8988T (cell line): Measurements from ENCODE around the gene NUDT16L1.

ENCODE experiments used
- DNase-seq: peaks from one replicate; pipeline ENCODE4 v3.0.0; 2011

NUDT16L1 gene

GRCh38 chr16:4664538-4665418, 28.6 kb upstream of the NUDT16L1 start:
- DNase-seq, result no peak

DNA sequence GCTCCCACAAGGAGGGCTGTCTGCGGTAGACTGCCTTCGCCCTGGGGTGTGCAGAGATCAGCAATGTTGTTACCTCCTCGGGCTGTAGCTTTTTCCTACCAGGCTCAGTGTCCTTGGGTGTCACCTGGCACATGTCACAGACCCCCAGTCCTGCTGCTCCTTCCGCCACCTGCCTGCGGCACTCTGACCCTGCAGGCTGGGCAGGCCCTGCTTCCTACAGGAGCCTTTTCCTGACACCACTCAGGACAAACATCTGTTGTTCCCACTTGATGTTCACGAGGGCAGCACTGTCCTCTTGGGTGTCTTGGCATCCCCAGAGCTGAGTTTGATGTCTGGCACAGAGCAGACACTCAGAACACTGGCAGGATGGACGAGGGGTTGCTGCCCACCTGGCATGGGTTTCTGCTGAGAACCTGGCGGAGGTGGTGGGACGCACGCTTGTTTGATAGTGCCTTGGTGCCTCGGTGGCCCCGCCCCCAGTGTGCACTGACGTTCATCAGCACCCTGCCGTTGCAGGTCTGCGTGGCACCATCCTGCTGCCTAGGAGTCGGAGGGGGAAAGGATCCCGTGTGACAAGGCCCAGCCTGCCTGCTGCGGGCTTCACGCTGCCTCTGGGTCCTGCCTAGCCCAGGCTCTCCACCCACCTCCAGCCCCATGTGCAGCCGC, 26.7 kb upstream of the NUDT16L1 start:
- no peak for DNase-seq

DNA sequence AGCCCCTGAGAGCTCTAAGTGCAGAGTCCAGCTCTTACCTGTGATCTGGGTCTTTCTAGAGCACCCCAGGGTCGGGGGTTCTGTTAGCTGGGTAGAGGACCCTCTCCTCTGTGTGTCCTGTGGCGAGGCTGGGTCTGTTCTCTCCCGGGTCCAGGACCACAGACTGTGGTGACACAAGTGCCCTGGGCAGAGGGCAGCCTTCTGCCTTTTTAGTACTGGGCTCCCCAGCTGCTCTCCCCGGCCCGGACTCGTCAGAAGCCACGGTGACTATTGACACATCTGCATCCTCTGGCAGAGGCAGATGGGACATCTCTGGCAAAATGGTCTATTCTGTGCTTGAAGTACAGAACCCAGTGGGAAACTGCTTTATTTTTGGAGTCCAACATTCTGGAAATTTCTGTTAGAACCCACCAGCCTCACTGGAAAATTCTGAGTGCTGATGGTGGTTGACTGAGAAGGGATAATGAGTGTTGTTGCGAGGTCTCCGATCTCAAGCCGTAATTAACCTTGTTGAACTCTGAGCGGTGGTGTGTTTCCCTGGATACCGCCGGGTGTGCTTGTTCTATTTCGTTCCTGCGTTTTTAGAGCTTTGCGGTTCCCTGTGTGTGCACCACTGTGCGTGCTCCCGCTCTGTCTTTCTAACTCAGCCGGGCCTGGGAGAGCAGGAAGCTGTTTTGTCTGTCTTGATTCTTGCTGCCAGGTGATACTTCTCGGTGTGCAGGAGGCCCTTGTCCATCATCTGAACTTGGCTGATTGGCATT, 26.0 kb upstream of the NUDT16L1 start:
- DNase-seq, result no peak

- DNase-seq, result no peak
These were observed 24.9 kb upstream of the NUDT16L1 start for GRCh38 chr16:4668313-4668960.

DNA sequence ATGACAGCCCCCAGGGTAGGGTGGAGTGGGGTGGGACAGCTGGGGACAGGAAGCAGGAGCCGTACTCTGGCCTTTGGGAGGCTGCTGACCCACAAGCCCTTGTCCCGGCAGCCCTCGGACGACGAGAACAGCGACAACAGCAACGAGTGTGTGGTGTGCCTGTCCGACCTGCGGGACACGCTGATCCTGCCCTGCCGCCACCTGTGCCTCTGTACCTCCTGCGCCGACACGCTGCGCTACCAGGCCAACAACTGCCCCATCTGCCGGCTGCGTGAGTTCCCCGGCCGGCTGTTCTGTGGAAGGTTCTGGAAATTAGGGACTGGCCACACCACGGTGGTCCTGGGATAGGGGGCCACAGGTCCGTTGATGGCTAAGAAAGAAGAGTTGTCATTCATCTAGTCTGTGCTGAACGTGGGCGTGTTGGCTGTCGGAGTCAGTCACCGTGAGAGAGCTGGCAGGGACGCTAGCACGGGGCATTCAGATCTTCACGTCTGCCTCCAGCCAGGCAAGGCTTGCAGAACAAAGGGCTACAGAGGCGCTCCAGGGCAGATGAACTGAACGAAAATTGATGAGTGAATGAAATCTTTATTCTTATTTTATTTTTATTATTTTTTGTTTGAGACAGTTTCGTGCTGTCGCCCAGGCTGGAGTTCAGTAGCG, 19.8 kb upstream of the NUDT16L1 start:
- DNase-seq, result no peak

- DNase-seq, result no peak
These were observed 18.3 kb upstream of the NUDT16L1 start for GRCh38 chr16:4674926-4675530.

- DNase-seq, result no peak
These were observed 17.2 kb upstream of the NUDT16L1 start for GRCh38 chr16:4675864-4676786.

DNA sequence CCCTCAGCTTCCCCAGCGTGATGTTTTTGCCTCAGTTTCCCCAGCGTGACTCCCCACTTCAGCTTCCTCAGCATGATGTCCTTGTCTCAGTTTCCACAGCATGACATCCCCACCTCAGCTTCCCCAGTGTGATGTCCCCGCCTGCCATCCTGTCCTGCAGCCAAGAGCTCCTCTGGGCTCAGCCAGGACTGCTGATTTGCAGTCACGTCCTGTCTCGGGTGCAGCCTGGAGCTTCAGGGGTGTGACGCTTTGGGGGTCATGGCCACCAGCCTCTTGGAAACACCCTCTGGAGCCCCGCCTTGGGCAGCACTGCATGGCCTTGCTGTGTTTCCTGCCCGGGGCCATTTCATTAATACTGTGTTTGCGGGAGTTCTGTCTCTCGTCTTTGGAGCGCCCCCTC, 16.5 kb upstream of the NUDT16L1 start:
- no peak for DNase-seq

GRCh38 chr16:4677390-4677789, 16.0 kb upstream of the NUDT16L1 start:
- DNase-seq, result no peak

GRCh38 chr16:4677994-4678393, 15.4 kb upstream of the NUDT16L1 start:
- DNase-seq, result no peak

DNA sequence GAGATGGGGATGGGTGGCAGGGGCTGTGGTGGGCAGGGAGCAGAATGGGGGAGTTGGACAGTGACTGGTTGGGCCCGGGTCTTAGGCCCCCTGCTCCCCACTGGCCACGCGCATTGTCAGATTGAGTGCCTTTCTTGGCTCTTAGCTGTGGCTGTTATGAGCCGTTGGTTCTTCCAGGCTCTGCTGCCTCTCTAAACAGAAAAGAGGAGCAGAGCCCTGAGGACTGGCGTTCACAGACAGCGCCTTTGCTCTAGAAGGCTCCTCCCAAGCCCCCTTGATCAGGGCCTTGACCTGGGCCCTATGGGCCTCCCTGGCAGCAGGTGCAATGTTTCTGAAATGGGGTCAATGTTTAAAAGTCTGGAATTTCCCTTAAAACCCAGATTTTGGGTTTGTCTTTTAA, 14.8 kb upstream of the NUDT16L1 start:
- DNase-seq, result no peak

- no peak for DNase-seq
These were observed 14.1 kb upstream of the NUDT16L1 start for GRCh38 chr16:4679156-4679849.

GRCh38 chr16:4679850-4680636, 13.3 kb upstream of the NUDT16L1 start:
- DNase-seq, result no peak

DNA sequence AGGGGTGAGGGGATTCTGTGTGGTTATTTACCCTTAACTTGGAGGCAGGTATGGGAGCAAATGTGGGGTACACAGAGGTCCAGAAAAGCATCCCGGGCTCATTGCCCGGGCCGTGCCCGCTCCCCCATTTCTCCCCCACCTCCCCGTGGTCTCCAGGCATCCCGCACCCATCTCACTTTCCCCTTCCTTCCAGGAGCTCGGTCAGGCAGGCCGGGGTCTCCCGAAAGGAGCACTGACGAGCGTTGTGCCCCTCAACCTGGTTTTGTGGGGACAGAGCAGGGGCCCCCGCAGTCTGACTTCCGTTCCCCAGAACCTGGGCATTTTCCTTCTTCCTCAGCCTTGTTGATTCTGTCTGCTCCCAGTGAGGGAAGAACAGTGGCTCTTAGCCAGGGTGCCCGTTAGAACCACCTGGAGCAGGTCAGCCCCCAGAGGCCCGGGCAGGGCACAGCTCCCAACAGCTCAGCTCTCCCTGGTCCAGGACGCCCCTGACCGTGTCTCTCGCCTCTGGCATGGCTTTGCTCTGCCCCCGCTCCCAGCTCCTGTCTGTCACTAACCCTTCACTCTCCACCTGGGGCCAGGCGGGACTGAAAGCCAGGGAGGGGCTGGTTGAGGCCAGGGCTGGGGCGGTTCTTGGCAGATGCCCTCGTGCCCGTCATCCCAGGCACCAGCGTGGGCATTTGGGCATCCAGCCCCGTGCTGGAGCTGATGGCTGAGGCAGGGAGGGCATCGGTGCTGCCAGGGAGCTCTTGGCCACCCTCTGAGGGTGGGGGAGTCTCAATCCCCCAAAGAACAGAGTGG, 12.5 kb upstream of the NUDT16L1 start:
- no peak for DNase-seq

DNA sequence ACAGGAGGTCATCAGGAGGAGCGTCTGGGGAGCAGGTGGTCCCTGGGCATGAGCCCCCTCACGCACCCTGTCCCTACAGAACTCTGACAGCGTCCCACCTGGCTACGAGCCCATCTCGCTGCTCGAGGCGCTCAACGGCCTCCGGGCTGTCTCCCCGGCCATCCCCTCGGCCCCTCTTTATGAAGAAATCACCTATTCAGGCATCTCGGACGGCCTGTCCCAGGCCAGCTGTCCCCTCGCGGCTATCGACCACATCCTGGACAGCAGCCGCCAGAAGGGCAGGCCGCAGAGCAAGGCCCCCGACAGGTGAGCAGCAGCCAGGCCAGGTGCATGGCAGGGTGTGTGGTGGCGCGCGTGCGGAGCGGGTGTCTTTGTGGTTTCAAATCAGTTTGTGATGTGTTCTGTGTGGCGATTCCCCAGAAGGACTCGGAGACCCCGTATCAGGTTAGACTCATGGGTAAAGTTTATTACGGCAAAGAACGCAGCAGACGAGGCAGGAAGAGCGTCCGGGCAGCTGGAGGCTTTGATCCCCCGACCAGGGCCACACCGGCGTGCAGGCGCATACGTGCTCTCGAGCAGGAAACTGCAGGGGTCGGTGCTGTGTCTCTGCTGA, 11.8 kb upstream of the NUDT16L1 start:
- no peak for DNase-seq

- DNase-seq, result no peak
These were observed 11.2 kb upstream of the NUDT16L1 start for GRCh38 chr16:4682084-4682591.

DNA sequence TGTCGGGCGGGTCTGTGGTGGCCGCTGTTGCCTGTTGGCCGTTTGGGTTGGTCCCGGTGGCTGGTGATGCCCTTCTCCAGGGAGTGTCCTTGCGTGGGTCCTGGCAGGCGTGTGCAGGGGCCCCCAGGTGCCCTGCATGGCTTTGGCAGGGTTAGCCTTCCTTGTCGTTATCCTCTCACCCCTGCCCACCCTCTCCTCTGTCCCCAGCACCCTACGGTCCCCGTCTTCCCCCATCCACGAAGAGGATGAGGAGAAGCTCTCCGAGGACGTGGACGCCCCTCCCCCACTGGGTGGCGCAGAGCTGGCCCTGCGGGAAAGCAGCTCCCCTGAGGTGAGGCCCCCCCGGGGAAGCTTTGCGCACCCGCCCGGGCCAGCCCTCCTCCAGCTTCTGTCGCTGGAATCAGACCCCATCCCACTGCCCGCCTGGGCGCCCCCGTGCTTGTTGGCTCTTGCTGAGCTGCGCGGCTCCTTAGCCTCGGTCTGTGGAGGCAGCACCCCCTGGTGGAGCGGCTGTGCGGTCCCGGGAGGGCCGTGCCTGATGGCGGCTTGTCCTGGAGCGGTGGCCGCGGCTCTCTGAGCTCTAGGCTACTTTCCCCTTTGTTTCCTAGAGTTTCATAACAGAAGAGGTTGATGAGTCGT, 10.6 kb upstream of the NUDT16L1 start:
- peak; percentile 59 for DNase-seq
